Smooth muscle cell (in vitro differentiated cells): ENCODE results near the gene STX17. TPM values are rescaled to one million over a fixed set of nuclear protein-coding genes. Genes with fewer than 3 reads are reported as not detected.

Experiments
- DNase-seq: peaks from one replicate; lab custom pipeline; 2025; ENCODE audit not compliant: unreplicated experiment; lab: John Stamatoyannopoulos, UW
- H2AFZ ChIP-seq: fragments of 200-600 bp; sonication (generic); 2 replicates; pipeline ENCODE4 v1.6.0; 2016; ENCODE audit warnings: antibody characterized with exemption, low read depth, mild to moderate bottlenecking
- H3F3A ChIP-seq: fragments of 200-600 bp; sonication (generic); 2 replicates; pipeline ENCODE4 v1.6.0; 2017; ENCODE audit warnings: antibody characterized with exemption, low read depth
- H3K27ac ChIP-seq: fragments of 200-600 bp; sonication (generic); 2 replicates; pipeline ENCODE4 v1.5.1; 2016; ENCODE audit warnings: low read depth, mild to moderate bottlenecking
- H3K27me3 ChIP-seq: fragments of 200-600 bp; sonication (generic); 2 replicates; pipeline ENCODE4 v1.6.1; 2016; ENCODE audit warnings: low read depth, mild to moderate bottlenecking
- H3K36me3 ChIP-seq: fragments of 200-600 bp; sonication (generic); 2 replicates; pipeline ENCODE4 v1.5.1; 2016; ENCODE audit warnings: low read depth
- H3K4me1 ChIP-seq: fragments of 200-600 bp; sonication (generic); 2 replicates; pipeline ENCODE4 v1.5.1; 2016; ENCODE audit warnings: low read depth
- H3K4me2 ChIP-seq: fragments of 200-600 bp; sonication (generic); 2 replicates; pipeline ENCODE4 v1.6.0; 2016; ENCODE audit warnings: mild to moderate bottlenecking
- H3K4me3 ChIP-seq: fragments of 200-600 bp; sonication (generic); 2 replicates; pipeline ENCODE4 v1.5.1; 2016; ENCODE audit warnings: mild to moderate bottlenecking
- H3K79me2 ChIP-seq: fragments of 200-600 bp; sonication (generic); 2 replicates; pipeline ENCODE4 v1.6.0; 2016; ENCODE audit warnings: low read depth, mild to moderate bottlenecking
- H3K9ac ChIP-seq: fragments of 200-600 bp; sonication (generic); 2 replicates; pipeline ENCODE4 v1.6.0; 2016; ENCODE audit warnings: low read depth
- H3K9me3 ChIP-seq: fragments of 200-600 bp; sonication (generic); replicated peaks from 2 replicates; pipeline ENCODE4 v1.5.1; 2016; ENCODE audit warnings: low read depth
- H4K20me1 ChIP-seq: fragments of 200-600 bp; sonication (generic); 2 replicates; pipeline ENCODE4 v1.6.0; 2016; ENCODE audit warnings: low read depth
- CTCF ChIP-seq: fragments of 200-600 bp; sonication (generic); IDR thresholded peaks from 2 replicates; pipeline ENCODE4 v1.5.1; 2017; ENCODE audit warnings: borderline replicate concordance, mild to moderate bottlenecking, antibody characterized with exemption; ENCODE audit not compliant: insufficient read depth, poor library complexity, severe bottlenecking
- WGBS: methylation state at CpG from one replicate; pipeline ENCODE4 v1.1.7; 2016; ENCODE audit warnings: low lambda C conversion rate; 5-methylcytosine and 5-hydroxymethylcytosine counted together
- polyA plus RNA-seq: library from polyadenylated mRNA; unstranded; fragments of >200 nt; fragmentation: Nextera tagmentation; extraction: Ambion mirVana; gene quantifications from 2 replicates; pipeline ENCODE4 v1.2.1, GENCODE V29; 2016
- total RNA-seq: library from RNA; depleted of rRNA; stranded (reverse); fragments of >200 nt; gene quantifications from 2 replicates; pipeline ENCODE4 v1.2.3, GENCODE V29; 2014

Gene STX17
- total and polyA plus RNA-seq, 2 experiments from 2014 or later, result 11.1 to 15.9 TPM

GRCh38 chr9:99948482-99948881 is 42.0 kb downstream of the STX17 start:
- no peaks in the 10 kb centered on the region for H3K9me3 ChIP-seq
- no peak overlapping the region for H3K27ac ChIP-seq
- no peak overlapping the region for H3K9ac ChIP-seq
- DNase-seq, result no peak
- H3K4me3 ChIP-seq, result no peak overlapping the region
- peaks cover 13% of the 10 kb centered on the region for H3K79me2 ChIP-seq
- no peak overlapping the region for H3K4me2 ChIP-seq
- no peak for TF ChIP-seq CTCF
- H3K36me3 ChIP-seq, result no peaks in the 10 kb centered on the region
- no peak overlapping the region for H2AFZ ChIP-seq
- WGBS, result 98% methylated on average over 2 of the region's 2 CpGs
- peaks cover 15% of the 10 kb centered on the region for H4K20me1 ChIP-seq
- H3F3A ChIP-seq, result no peaks in the 10 kb centered on the region
- no peaks in the 10 kb centered on the region for H3K4me1 ChIP-seq
- H3K27me3 ChIP-seq, result no peaks in the 10 kb centered on the region

GRCh38 chr9:99948896-99949295 is 42.4 kb downstream of the STX17 start:
- Histone ChIP-seq H3K4me3 (no peak overlapping the region), H3K4me1 (no peaks in the 10 kb centered on the region), H3K27me3 (no peaks in the 10 kb centered on the region), H3K36me3 (no peaks in the 10 kb centered on the region), H3K9ac (no peak overlapping the region), H3K27ac (no peak overlapping the region), H4K20me1 (peaks cover 15% of the 10 kb centered on the region), H2AFZ (no peak overlapping the region), H3K79me2 (peaks cover 11% of the 10 kb centered on the region), H3K4me2 (no peak overlapping the region), H3K9me3 (no peaks in the 10 kb centered on the region), H3F3A (no peaks in the 10 kb centered on the region)
- TF ChIP-seq CTCF, result no peak
- no peak for DNase-seq

- DNase-seq, result no peak
- 97% methylated on average over 3 of the region's 3 CpGs for WGBS
- H3K9ac ChIP-seq, result no peak overlapping the region
Measured at GRCh38 chr9:99953861-99954507, 47.5 kb downstream of the STX17 start.

More at GRCh38 chr9:99953861-99954507, 47.5 kb downstream of the STX17 start:
- no peak for TF ChIP-seq CTCF
- H3K9me3 ChIP-seq, result no peaks in the 10 kb centered on the region
- H3K4me3 ChIP-seq, result no peak overlapping the region
- H3K79me2 ChIP-seq, result peaks cover 3% of the 10 kb centered on the region
- no peaks in the 10 kb centered on the region for H3K4me1 ChIP-seq
- H2AFZ ChIP-seq, result no peak overlapping the region
- no peak overlapping the region for H3K27ac ChIP-seq
- no peak overlapping the region for H3K4me2 ChIP-seq
- no peaks in the 10 kb centered on the region for H3K27me3 ChIP-seq
- H3K36me3 ChIP-seq, result no peaks in the 10 kb centered on the region
- no peaks in the 10 kb centered on the region for H4K20me1 ChIP-seq
- H3F3A ChIP-seq, result no peaks in the 10 kb centered on the region
